Measurements from ENCODE around the gene MAGOH.

GRCh38 chr1:53203466-53203865 is 34.9 kb downstream of the MAGOH start:
- TF ChIP-seq CTCF (IDR thresholded peaks at IDR 0.05; ENCODE audit: borderline replicate concordance, extremely low read depth, low read length, poor library complexity, severe bottlenecking) = no peak
- TF ChIP-seq EZH2 (IDR thresholded peaks at IDR 0.05; ENCODE audit: borderline replicate concordance, low read depth, low read length, severe bottlenecking) = no peak

Data from DND-41 (cell line).